Transverse colon (tissue), 4 donors: ENCODE measurements around the gene SLC6A9. TPM values are rescaled to one million over a fixed set of nuclear protein-coding genes. Genes with fewer than 3 reads are reported as not detected.

Experiments used
- DNase-seq: peaks from one replicate; pipeline ENCODE4 v3.0.0-alpha.2; 2019
- H3K27ac ChIP-seq, 4 donors: fragments of 200-600 bp; sonication (generic); 2 replicates each; pipeline ENCODE4 v1.5.1; 2016 to 2018; ENCODE audit warnings: inconsistent platforms in 4 of 4
- H3K27me3 ChIP-seq: fragments of 200-600 bp; sonication (generic); 2 replicates; pipeline ENCODE4 v1.5.1; 2017; ENCODE audit warnings: inconsistent platforms
- H3K36me3 ChIP-seq, 4 donors: fragments of 200-600 bp; sonication (generic); 2 replicates each; pipeline ENCODE4 v1.5.1; 2017 to 2019; ENCODE audit warnings: inconsistent platforms in 4 of 4
- H3K4me1 ChIP-seq, 4 donors: fragments of 200-600 bp; sonication (generic); 2 replicates each; pipeline ENCODE4 v1.5.1; 2017 to 2020; ENCODE audit warnings: inconsistent platforms in 4 of 4
- H3K4me3 ChIP-seq, 4 donors: fragments of 200-600 bp; sonication (generic); 1 replicate in 1 of 4; 2 replicates in 3 of 4; pipeline versions ENCODE4 v1.5.1 to v1.6.1; 2017 to 2019; ENCODE audit warnings: inconsistent platforms in 4 of 4
- H3K9me3 ChIP-seq, 2 donors: fragments of 200-600 bp; sonication (generic); 2 replicates each; pipeline ENCODE4 v1.5.1; 2017 to 2019; ENCODE audit warnings: inconsistent platforms in 2 of 2
- CTCF ChIP-seq, 5 experiments: fragments of 200-600 bp in 3 of 5; fragments of 450-650 bp in 2 of 5; sonication (generic) in 3 of 5; IDR thresholded peaks; 1 replicate in 2 of 5; 2 replicates in 3 of 5; pipeline ENCODE4 v1.5.1; 2016 to 2017; ENCODE audit warnings: antibody characterized with exemption in 5 of 5, inconsistent platforms in 3 of 5, mild to moderate bottlenecking in 2 of 5, moderate library complexity in 1 of 5
- EP300 ChIP-seq: sonication (generic); formaldehyde crosslinking; IDR thresholded peaks from one replicate; pipeline ENCODE4 v1.6.1; 2017; ENCODE audit warnings: antibody characterized with exemption, low read depth
- POLR2A ChIP-seq: fragments of 450-650 bp; IDR thresholded peaks from one replicate; pipeline ENCODE4 v1.6.1; 2016; ENCODE audit warnings: antibody characterized with exemption, mild to moderate bottlenecking, moderate library complexity
- POLR2AphosphoS5 ChIP-seq, 3 donors: sonication (generic); formaldehyde crosslinking; IDR thresholded peaks; one replicate each; pipeline ENCODE4 v1.6.1; 2016; ENCODE audit warnings: antibody characterized with exemption in 3 of 3
- WGBS, 2 donors: methylation state at CpG; one replicate each; pipeline ENCODE4 v1.1.5; 2018; ENCODE audit warnings: low coverage in 1 of 2; 5-methylcytosine and 5-hydroxymethylcytosine counted together
- in situ Hi-C, 4 donors: fragments of 200-750 bp; cut with MboI; loops; one replicate each; pipeline versions ENCODE4 v1.15.0 to v1.15.1; 2017; ENCODE audit warnings: low sequenced_read_pairs in 3 of 4, low pct_ligation_motif_present in 1 of 4, low pct_unique_long_range_greater_than_20kb in 1 of 4
- intact Hi-C: fragments of 100-400 bp; cut with DNase I; formaldehyde crosslinking; loops from one replicate; pipeline ENCODE4 v1.15.1; 2023; ENCODE audit warnings: low total_unique reads
- total RNA-seq, 4 donors: library from RNA; depleted of rRNA; stranded (reverse); fragments of >200 nt; gene quantifications; one replicate each; pipeline ENCODE4 v1.1.0, GENCODE V29; 2016

SLC6A9 gene
- total RNA-seq, 4 donors from 2014 or later: 22.4 to 31.8 (median 29.5) TPM

GRCh38 chr1:43963890-43964289 lies 67.4 kb downstream of the SLC6A9 start:
- Histone ChIP-seq H3K27ac (no peak overlapping the region), H3K27me3 (no peaks in the 10 kb centered on the region), H3K4me1 (no peaks in the 10 kb centered on the region), H3K4me3 (no peak overlapping the region), H3K9me3 (no peaks in the 10 kb centered on the region), H3K36me3 (peaks cover 0 to 6% (median 0%) of the 10 kb centered on the region in 4 donors)
- TF ChIP-seq POLR2A (no peak), EP300 (no peak), POLR2AphosphoS5 (IDR thresholded peaks at IDR 0.05) (no peak), CTCF (IDR thresholded peaks at IDR 0.05) (no peak)
- DNase-seq: no peak
- WGBS, 2 donors: 86 to 100% methylated on average over 1 to 5 of the region's 5 CpGs
- intact Hi-C loops (no loop called here), in situ Hi-C loops (no loop called here)

GRCh38 chr1:43963006-43963405 lies 68.3 kb downstream of the SLC6A9 start:
- in situ Hi-C loops: no loop called here
- H3K4me1 ChIP-seq: no peaks in the 10 kb centered on the region
- no peak for TF ChIP-seq POLR2AphosphoS5 (IDR thresholded peaks at IDR 0.05)
- no peak for TF ChIP-seq CTCF (IDR thresholded peaks at IDR 0.05)
- no peak for TF ChIP-seq EP300
- TF ChIP-seq POLR2A: no peak
- H3K27ac ChIP-seq: no peak overlapping the region
- 80 to 93% methylated on average over 1 to 3 of the region's 3 CpGs for WGBS, 2 donors
- no peak overlapping the region for H3K4me3 ChIP-seq
- H3K9me3 ChIP-seq: no peaks in the 10 kb centered on the region
- no peak for DNase-seq
- H3K27me3 ChIP-seq: no peaks in the 10 kb centered on the region
- intact Hi-C loops: no loop called here
- H3K36me3 ChIP-seq: peaks cover 0 to 12% (median 0%) of the 10 kb centered on the region in 4 donors

GRCh38 chr1:43962324-43962723 lies 68.9 kb downstream of the SLC6A9 start:
- 85 to 100% methylated on average over 2 of the region's 2 CpGs for WGBS, 2 donors
- H3K27me3 ChIP-seq: no peaks in the 10 kb centered on the region
- DNase-seq: no peak
- TF ChIP-seq POLR2A: no peak
- no peak for TF ChIP-seq EP300
- TF ChIP-seq POLR2AphosphoS5 (IDR thresholded peaks at IDR 0.05): no peak
- no peak for TF ChIP-seq CTCF (IDR thresholded peaks at IDR 0.05)
- H3K4me3 ChIP-seq: no peak overlapping the region
- no peaks in the 10 kb centered on the region for H3K4me1 ChIP-seq
- intact Hi-C loops: no loop called here
- H3K27ac ChIP-seq: no peak overlapping the region
- peaks cover 0 to 14% (median 0%) of the 10 kb centered on the region in 4 donors for H3K36me3 ChIP-seq
- H3K9me3 ChIP-seq: no peaks in the 10 kb centered on the region
- in situ Hi-C loops: no loop called here

- no peaks in the 10 kb centered on the region for H3K4me1 ChIP-seq
- no peak for DNase-seq
- peaks cover 0 to 14% (median 0%) of the 10 kb centered on the region in 4 donors for H3K36me3 ChIP-seq
- H3K4me3 ChIP-seq: no peak overlapping the region
- H3K9me3 ChIP-seq: no peaks in the 10 kb centered on the region
- in situ Hi-C loops (no loop called here), intact Hi-C loops (no loop called here)
- H3K27ac ChIP-seq: no peak overlapping the region
- no peaks in the 10 kb centered on the region for H3K27me3 ChIP-seq
- TF ChIP-seq EP300 (no peak), CTCF (IDR thresholded peaks at IDR 0.05) (no peak), POLR2A (no peak)
- WGBS, 2 donors: 94% methylated on average over 3 of the region's 3 CpGs; no CpG with 5 or more reads in 1 of the 2 donors
These were observed 69.6 kb downstream of the SLC6A9 start for GRCh38 chr1:43961692-43962091.
